HPDE6-E6E7 (cell line): Measurements from ENCODE around the gene ZSCAN5B.
A peak's percentile ranks its signal among the peaks of the same experiment; 100 is the strongest.

ENCODE experiments used
- DNase-seq: peaks from one replicate; pipeline ENCODE4 v3.0.0; 2011; ENCODE audit warnings: missing footprints; ENCODE audit errors: extremely low spot score

The ZSCAN5B gene

DNA sequence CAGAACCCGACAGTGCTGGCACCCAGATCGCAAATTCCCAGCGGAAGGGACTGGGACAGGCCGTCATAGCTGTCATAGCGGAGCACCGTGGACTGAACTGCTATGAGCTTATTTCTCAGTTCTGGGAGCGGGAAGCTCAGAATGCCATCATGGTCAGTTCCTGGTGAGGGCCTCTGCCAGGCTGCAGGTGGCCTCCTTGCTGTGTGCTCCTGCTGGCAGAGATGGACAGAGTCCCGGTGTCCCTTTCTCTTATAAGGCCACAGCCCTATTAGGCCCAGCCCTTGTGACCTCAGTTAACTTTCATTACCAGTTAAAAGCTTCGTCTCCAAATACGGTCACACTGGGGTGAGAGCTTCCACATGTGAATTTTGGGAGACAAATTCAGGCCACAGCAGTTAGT lies 51.9 kb downstream of the ZSCAN5B start:
- no peak for DNase-seq

DNA sequence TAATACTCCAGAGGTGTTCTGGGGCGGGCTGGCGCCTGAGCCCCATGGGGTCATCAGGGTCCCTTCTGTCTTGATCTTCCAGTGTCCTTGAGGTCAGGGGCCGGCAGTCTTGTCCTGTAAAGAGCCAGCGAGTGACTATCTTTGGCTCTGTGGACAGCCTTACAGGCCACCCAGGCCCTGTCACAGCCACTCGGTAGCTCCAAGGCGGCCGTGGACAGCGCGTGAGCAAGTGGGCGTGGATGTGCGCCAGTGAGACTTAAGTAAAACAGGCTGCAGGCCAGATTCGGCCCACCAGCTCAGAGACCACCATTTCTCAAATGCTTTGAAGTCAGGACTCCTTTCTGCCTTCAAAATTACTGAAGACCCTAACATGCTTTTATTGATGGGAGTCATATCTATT lies 52.8 kb downstream of the ZSCAN5B start:
- no peak for DNase-seq

GRCh38 chr19:56144376-56144775 lies 53.2 kb downstream of the ZSCAN5B start:
- no peak for DNase-seq

- no peak for DNase-seq
These were observed 54.6 kb downstream of the ZSCAN5B start for GRCh38 chr19:56142897-56143434.

DNA sequence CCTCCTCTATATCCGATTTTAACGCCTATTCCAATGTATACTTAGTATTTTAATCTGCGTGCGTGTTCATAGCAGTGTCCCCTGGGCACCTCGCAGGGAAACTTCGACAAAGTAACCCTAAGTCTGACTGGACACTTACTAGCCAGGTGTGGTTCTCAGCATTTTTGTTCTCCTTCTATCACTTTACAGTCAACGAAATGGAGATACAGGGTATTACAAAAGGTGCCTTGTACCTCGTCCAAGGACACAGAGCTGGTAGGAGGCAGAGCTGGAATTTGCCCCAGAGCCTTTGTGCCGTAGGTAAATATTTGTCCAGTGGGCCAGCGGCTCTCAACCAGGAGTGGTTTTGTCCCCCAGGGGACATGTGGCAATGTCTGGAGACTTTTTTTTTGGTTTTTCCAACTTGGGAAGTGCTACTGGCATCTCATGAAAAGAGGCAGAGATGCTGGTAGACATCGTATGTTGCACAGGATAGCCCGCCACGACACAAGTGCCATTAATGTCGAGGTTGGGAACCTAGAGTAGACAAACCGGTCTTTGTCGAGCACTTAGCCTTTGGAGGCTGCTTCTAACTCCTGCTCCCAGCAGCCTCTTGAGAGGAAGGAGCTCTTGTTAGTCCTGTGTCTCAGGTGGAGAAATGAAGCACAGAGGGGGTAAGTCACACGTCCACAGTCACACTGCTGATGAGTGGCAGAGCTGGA lies 55.3 kb downstream of the ZSCAN5B start:
- DNase-seq, result no peak

DNA sequence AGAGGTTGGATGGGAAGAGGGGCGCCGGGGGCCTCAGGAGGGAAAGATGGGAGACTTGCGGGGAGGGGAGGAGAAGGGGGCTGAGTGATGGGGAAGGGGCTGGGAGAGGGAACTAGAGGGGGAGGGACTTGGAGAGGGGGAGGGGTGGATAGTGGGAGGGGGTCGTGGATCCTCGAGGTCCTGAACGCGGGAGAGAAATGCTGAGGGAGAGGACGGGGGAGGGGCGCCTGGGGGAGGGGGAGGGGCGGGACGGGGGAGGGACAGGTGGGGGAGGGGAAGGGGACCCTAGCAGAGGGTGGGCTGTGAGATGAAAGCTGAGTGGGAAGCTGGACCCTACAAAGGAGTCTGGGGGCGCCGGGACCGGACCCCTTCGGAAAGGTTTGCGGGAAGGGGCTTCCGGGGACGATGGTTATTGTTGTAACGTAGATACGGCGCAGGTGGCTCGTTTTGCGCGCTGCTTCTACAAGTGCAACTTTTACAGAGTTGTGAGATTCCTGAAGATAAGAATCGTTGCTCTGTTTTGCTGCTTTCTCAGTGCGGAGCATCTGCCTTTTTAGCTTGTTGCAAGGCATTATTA lies 56.1 kb downstream of the ZSCAN5B start:
- DNase-seq, result peak; percentile 32

DNA sequence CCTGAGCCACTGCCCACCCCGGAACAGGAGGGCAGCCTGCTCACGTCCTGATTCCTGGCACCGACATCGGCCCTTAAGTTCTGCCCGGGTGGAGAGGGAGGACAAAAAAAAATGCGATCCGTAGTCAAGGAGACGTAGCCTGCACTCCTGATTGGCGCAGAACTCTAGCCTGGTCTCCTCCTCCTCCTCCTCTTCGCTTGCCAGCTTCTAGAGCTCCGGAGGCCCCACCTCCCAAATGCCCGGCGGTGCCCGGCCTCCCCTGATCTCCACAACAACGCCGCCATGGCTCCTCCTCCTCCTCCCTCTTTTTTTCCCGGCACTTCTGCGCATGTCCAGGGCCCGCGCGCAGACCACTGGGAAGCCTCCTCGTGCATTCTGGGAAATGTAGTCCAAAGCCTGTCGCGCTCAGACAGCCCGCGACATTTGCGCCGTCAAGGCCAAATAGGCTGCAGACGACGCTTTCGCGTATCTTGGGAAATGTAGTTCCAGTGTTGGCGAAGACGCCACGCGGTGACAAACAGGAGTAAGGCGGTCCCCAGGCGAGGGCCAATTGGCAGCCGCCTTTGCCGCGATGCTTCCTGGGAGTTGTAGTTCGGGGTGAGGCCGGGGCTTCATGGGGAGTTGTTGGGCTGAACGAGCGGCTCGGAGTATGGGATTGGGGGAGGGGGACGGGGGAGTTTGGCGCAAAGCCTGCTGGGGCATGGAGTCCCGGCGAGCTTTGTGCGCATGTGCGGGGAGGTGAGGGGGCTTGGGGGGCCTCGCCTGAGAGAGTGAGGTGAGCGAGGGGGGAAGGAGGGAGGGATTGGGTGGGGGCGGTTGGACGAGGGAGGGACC lies 56.8 kb downstream of the ZSCAN5B start, which contains the start of gene ZNF444:
Gene ZNF444 (plus strand): TSS at position 705 of the 834 bp plus-strand sequence. CDS start 5,625 bp downstream, outside the sequence.
- peak; percentile 98 for DNase-seq

- no peak for DNase-seq
These were observed 57.6 kb downstream of the ZSCAN5B start for GRCh38 chr19:56139847-56140582.
